HG03565 (cell line): ENCODE measurements around the gene MATK.

Source experiments
- ATAC-seq: cut with Tn5 transposase; IDR thresholded peaks from one replicate; pipeline ENCODE4 v1.9.1; 2021; ENCODE audit warnings: mild to moderate bottlenecking, moderate library complexity; ENCODE audit not compliant: unreplicated experiment

Gene MATK

DNA sequence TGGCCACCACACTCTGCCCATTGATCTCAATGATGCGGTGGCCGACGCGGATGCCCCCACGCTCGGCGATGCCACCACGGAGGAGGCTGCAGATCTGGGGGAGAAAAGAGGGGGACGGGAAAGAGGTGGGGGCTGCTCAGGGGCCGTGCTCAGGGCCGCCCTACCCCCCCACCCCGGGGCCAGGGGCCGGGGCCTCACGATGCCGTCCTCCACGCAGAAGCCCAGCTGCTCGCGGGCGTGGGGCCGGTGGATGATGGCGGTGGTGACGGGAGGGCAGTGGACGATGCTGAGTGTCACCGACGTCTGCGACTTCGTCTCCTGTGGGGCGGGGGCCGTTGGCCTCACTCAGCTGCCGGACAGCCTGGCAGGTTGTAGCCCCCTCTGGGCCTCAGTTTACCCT lies 34.9 kb downstream of the MATK start:
- no peak for ATAC-seq

DNA sequence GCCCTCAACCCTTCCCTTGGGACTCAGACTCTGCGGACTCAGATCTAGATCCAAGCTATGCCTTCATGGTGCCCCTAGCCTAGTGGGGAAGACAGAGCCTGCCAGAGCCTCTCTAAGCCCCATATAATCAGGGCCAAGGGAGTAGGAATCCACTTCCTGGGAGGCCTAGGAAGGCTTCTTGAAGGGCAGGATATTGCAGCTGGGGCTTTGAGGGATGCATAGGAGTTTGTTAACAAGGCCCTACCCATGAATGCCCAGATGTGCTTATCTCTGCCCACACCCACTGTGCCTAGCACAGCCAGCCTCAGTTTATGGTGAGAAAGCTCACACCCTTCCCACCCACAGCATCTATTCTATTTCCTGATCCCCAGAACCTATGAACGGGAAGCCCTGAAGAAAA lies 36.0 kb downstream of the MATK start:
- ATAC-seq: no peak

DNA sequence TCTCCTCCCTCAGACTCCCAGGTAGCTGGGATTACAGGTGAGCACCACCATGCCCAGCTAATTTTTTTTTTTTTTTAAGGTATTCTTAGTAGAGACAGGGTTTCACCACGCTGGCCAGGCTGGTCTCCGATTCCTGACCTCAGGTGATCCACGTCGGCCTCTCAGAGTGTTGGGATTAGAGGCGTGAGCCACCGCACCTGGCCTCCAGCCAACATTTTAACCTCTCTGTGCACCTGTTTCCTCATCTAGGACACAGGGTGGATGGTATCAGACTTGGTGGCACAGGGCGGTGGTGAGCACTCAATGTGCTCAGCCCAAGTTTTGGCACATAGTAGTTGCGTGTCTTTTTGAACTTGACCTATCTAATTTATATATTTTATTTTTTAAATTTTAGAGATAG lies 37.2 kb downstream of the MATK start:
- ATAC-seq: no peak

DNA sequence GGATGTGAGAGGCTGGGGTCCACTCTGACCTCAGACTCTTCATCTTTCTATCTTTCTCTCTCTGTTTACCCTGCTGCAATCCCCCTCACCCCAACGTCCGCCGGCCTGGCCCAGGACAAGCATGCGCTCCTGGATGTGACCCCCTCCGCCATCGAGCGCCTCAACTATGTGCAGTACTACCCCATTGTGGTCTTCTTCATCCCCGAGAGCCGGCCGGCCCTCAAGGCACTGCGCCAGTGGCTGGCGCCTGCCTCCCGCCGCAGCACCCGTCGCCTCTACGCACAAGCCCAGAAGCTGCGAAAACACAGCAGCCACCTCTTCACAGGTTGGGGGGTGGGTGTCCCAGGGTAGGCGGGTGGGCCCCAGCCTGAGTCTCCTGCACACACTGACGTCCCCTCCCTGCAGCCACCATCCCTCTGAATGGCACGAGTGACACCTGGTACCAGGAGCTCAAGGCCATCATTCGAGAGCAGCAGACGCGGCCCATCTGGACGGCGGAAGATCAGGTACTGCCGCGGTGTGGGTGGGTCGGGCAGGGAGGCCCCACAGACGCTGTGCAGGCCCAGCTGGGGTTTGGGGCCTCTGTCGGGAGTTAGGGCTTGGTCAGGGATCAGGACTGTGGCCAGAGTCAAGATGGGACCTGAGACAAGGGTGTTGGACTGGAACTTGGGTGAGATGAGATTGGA lies 39.7 kb downstream of the MATK start:
- no peak for ATAC-seq

DNA sequence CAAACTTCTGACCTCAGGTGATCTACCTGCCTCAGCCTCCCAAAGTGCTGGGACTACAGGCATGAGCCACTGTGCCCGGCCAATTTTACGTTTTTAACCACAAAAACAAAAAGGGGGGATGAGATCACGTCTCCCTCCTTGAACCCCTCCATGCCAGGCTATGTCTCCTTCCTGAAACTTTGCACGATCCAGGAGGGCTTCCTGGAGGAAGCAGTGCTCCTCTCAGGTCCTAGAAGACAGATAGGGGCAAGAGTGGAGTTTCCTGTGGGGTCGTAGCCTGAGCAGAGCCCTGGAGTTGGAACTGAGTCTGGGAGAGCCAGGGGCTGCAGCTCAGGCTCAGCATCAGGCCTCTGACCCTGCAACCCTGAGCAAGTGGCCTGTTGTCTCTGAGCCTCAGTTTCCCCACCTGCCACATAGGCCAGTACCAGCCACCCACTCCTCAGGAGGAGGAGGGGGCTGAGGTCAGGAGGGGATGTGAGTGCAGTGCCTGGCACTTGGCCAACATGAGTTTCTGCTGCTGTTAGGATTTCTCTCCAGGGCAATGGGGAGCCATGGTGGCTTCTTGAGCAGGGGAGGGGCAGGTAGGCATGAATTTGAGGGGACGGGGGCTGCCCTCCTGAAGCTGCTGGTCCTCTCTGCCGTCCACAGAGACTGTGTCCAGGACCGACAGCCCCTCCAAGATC lies 40.7 kb downstream of the MATK start:
- ATAC-seq: no peak

DNA sequence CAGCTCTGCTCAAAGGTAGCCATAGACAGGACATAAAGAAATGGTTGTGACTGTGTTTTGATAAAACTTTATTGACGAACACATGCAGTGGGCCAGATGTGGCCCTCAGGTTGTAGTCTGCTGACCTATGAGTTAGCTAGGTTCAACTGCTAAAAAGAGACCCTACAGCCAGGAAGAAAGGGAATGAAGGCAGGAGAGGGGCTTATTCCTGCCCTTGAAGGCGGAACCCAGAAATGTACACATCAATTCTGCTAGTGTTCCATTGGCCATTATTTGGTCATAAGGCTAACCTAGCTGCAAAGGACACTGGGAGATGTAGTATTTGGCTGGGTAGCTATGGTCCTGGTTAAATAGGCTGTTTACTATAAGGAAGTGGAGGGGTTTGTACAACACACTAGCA lies 42.7 kb downstream of the MATK start:
- no peak for ATAC-seq

DNA sequence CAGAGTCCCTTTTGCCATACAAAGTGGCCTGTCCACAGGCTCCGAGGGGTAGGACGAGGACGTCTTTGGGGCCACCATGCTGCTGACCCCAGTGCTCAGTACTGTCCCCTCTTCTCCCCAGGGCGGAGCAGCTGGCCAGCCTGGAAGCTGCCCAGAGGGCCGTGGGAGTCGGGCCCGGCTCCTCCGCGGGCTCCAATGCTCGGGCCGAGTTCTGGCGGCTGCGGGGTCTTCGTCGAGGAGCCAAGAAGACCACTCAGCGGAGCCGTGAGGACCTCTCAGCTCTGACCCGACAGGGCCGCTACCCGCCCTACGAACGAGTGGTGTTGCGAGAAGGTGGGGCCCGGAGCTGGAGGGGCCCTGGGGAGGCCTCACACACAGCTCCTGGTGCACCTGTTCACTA lies 45.8 kb downstream of the MATK start:
- no peak for ATAC-seq

DNA sequence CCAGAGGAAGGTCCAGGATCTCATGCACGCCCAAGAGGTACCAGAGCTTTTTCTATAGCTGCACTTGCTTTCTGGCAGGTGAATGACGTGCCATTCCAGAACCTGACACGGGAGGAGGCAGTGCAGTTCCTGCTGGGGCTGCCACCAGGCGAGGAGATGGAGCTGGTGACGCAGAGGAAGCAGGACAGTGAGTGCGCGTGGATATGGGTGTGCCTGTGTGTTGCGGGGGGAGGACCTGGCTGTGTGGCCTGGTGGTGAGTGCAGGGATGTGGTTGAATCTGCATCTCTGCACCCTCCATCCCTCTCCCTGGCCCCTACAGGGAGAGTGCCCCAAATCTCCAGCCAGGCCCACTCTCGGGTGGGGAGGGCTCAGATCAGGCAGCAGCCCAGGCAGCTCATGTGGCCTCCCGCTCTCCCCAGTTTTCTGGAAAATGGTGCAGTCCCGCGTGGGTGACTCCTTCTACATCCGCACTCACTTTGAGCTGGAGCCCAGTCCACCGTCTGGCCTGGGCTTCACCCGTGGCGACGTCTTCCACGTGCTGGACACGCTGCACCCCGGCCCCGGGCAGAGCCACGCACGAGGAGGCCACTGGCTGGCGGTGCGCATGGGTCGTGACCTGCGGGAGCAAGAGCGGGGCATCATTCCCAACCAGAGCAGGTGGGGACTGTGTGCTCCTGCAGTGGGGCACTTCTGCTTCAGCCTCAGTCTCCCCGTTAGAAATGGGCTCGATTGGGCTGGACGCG lies 47.5 kb downstream of the MATK start:
- no peak for ATAC-seq

DNA sequence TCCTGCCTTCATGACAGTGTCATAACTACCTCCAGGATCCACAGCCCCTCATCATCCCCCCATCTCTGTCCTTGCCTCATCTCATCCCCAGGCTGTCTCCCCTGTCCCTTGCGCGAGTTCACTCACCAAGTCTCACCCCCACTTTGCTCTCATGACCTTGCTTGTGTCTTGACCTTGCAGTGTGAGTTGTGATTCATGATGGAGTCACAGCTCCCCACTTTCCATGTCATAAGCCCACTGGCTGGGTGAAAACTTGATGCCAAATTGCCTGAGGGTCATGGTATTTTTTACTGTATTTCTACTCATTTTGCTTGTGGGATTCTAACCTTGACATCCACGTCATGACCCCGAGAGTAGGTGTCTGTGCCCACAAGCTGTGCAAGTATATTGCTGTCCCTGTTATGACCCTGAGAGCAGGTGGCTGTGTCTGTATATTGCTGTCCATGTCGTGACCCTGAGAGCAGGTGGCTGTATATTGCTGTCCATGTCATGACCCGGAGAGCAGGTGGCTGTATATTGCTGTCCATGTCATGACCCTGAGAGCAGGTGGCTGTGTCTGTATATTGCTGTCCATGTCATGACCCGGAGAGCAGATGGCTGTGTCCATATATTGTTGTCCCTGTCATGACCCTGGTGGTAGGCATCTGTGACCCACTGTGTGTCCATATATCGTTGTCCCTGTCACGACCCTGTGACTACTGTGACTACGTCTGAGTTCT lies 48.5 kb downstream of the MATK start:
- ATAC-seq: no peak

DNA sequence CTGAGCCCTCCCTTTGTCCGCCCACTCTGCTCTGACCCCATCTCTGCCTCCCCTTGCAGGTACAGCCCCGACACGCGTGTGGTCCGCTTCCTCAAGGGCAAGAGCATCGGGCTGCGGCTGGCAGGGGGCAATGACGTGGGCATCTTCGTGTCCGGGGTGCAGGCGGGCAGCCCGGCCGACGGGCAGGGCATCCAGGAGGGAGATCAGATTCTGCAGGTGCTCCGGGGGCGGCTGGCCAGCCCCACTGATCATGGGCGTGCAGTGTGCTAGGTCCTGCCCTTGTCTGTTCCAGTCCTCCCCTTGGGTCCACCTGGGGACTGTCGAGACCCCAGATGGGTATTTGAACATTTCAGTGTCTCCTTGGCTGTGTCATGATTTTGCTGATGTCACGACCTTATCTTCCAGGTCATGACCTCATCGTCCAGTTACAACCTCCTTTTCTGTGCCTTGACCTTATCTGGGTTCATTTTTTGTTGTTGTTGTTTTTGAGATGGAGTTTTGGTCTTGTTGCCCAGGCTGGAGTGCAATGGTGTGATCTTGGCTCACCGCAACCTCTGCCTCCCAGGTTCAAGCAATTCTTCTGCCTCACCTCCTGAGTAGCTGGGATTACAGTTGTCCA lies 50.0 kb downstream of the MATK start:
- ATAC-seq: no peak

DNA sequence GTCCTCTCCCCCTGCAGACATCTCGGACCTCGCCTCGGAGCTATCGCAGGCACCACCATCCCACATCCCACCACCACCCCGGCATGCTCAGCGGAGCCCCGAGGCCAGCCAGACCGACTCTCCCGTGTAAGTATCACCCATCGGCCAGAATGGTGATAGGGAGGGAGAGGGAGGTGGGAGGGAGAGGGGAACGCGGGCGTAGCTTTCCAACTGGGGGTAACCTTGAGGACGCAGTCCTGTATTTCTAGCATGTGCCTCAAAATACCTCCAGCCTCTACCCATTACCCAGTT lies 51.9 kb downstream of the MATK start:
- ATAC-seq: no peak

DNA sequence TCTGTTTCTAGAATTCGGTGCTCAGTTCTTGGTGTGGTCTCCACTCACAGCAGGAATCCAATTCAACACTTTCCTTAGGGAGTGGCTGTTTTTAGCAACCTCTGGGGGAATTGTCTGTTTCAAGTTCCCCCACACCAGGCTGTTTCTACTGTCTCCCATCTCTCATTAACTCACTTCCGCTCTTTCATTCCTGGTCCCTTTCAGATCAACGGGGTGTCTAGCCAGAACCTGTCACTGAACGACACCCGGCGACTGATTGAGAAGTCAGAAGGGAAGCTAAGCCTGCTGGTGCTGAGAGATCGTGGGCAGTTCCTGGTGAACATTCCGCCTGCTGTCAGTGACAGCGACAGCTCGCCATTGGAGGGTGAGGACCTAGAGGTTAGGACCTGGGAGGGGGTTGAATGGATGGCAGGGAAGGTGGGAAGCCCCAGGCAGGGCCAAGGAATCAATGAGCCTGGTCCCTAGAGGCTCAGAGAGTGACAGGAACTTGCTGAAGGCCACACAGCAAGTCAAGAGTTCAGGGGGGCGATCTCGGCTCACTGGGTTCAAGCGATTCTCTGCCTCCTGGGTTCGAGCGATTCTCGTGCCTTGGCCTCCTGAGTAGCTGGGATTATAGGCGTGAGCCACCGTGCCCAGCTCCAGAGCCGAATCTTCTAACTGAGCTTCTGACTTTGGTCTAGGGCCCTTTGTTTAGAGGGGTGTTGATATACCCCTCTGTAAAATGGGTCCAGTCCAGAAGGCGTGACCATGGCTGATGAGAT lies 52.5 kb downstream of the MATK start:
- no peak for ATAC-seq

DNA sequence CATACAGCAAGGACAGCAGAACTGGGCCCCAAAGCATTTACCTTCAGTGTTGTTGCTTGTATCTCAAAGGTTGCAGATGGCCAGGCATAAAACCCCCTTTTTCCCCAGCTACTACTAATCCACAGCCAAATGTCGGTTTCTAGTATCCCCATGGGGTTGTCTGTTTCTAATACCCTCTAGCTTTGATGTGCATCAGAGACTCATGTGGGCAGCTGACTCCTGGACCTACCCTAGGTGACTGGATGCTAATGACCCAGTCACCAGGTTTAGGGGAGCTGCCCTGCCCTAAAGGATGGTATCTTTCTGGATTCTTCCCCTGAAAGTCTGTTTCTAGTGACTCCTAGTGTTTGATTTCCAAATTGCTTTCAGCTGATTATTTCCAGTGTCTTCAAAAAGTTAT lies 54.1 kb downstream of the MATK start:
- ATAC-seq: no peak

DNA sequence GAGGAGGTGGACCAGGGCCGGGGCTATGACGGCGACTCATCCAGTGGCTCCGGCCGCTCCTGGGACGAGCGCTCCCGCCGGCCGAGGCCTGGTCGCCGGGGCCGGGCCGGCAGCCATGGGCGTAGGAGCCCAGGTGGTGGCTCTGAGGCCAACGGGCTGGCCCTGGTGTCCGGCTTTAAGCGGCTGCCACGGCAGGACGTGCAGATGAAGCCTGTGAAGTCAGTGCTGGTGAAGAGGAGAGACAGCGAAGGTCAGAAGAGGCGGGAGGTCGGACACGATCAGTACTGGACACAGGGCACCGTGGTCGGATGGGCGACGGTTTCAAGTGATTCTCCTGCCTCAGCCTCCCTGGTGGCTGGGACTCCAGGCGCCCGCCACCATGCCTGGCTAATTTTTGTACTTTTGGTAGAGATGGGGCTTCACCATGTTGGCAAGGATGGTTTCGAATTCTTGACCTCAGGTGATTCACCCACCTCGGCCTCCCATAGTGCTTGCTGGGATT lies 55.7 kb downstream of the MATK start:
- ATAC-seq: no peak
